ENCODE measurements around the gene RGS12.

Gene RGS12

DNA sequence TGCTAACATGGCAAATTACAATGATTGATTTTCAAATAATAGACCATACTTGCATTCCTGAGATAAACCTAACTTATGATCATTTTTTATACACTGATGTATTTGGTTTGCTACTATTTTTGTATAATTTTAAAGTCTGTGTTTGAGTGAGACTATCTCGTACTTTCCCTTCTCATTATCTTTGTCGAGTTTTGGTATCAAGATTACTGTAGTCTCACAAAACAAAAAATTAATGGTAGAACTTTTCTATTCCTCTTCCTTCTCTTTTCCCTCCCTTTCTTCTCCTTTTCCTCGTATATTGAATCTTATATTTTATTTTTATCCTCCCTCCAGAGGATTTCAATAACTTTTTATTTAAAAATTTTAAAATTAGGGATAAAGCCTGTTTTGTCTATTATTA, 41.5 kb downstream of the RGS12 start:
- DNase-seq (ENCODE audit: low read depth) = no peak
- no peak overlapping the region for H3K4me3 ChIP-seq (ENCODE audit: control insufficient read depth, low read depth, low read length)
- TF ChIP-seq, protein P1, sequence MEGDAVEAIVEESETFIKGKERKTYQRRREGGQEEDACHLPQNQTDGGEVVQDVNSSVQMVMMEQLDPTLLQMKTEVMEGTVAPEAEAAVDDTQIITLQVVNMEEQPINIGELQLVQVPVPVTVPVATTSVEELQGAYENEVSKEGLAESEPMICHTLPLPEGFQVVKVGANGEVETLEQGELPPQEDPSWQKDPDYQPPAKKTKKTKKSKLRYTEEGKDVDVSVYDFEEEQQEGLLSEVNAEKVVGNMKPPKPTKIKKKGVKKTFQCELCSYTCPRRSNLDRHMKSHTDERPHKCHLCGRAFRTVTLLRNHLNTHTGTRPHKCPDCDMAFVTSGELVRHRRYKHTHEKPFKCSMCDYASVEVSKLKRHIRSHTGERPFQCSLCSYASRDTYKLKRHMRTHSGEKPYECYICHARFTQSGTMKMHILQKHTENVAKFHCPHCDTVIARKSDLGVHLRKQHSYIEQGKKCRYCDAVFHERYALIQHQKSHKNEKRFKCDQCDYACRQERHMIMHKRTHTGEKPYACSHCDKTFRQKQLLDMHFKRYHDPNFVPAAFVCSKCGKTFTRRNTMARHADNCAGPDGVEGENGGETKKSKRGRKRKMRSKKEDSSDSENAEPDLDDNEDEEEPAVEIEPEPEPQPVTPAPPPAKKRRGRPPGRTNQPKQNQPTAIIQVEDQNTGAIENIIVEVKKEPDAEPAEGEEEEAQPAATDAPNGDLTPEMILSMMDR (conservative IDR thresholded peaks at IDR 0.05; ENCODE audit: control insufficient read depth, insufficient read depth, low read depth, low read length) = no peak

DNA sequence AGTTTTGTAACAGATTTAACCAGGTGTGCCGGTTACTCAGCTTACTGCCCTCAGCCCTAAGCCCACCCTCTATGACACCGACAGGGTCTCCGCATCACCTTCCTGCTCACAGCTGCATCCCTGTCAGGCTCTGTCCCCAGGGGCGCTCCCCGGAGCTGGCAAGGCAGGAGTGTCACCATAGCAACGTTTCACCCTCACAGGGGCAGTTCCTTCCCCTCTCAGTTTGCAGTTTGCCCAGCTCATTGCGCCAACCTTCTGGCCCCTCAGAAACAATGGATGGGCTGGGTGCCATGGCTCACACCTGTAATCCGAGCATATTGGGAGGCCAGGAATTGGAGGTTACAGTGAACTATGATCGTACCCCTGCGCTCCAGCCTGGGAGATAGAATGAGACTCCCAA, 42.6 kb downstream of the RGS12 start:
- TF ChIP-seq, protein P1 (conservative IDR thresholded peaks at IDR 0.05; ENCODE audit: control insufficient read depth, insufficient read depth, low read depth, low read length) = no peak
- no peak overlapping the region for H3K4me3 ChIP-seq (ENCODE audit: control insufficient read depth, low read depth, low read length)
- DNase-seq (ENCODE audit: low read depth) = no peak

DNA sequence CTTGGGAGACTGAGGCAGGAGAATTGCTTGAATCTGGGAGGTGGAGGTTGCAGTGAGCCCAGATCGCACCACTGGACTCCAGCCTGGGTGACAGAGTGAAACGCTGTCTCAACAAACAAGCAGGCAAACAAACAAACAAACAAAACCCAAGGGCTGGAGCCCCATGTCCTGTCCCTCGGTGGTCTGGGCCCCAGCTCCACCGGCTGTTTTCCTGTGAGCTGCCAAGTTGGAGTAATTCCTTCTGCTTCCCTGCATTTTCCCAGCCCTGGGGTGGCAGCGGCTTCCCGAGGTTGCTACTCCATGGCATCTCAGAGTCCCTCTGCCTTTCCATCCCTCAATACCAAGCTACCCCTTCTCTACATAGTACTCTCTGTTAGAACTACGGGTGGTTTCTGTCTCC, 43.2 kb downstream of the RGS12 start:
- no peak overlapping the region for H3K4me3 ChIP-seq (ENCODE audit: control insufficient read depth, low read depth, low read length)
- DNase-seq (ENCODE audit: low read depth) = no peak
- TF ChIP-seq, protein P1 (conservative IDR thresholded peaks at IDR 0.05; ENCODE audit: control insufficient read depth, insufficient read depth, low read depth, low read length) = no peak

DNA sequence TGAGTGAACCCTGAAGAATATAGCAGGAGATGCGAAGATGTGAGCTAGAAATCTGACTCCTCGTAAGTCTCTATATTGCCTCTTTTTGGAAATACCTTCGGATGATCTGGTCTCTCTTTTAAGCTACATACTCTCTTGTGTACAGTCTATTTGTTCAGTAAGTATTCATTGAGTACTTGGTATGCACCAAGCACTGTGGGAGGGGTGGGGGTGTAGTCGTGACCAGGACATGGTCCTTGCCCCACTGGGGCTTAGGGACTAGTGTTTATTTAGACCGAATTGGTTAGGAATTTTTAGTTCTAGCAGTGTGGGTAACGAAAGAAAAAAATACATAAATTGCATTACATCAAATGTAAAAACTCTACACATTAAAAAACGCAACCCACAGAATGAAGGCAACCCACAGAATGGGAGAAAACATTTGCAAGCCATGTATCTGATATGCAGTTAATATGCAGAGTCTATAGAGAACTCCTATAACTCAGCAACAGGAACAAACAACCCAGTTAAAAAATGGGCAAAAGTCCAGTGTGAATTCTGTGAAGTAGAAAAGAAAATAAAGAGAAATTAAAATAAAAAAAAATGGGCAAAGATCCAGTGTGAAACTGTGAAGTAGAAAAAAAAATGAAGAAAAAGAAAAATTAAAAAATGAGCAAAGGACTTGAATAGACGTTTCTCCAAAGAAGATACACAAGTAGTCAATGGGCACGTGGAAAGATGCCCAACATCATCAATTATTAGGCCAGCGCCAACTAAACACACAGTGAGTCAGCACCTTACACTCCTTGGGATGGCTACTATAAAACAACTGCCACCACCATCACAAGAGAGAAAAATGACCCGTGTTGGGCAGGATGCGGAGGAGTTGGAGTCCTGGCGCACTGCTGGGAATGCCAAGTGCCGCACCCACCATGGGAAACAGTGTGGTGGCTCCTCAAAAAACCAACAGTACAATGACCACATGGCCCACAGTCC, 43.8 kb downstream of the RGS12 start:
- H3K4me3 ChIP-seq (ENCODE audit: control insufficient read depth, low read depth, low read length) = no peak overlapping the region
- TF ChIP-seq, protein P1 (conservative IDR thresholded peaks at IDR 0.05; ENCODE audit: control insufficient read depth, insufficient read depth, low read depth, low read length) = no peak

DNA sequence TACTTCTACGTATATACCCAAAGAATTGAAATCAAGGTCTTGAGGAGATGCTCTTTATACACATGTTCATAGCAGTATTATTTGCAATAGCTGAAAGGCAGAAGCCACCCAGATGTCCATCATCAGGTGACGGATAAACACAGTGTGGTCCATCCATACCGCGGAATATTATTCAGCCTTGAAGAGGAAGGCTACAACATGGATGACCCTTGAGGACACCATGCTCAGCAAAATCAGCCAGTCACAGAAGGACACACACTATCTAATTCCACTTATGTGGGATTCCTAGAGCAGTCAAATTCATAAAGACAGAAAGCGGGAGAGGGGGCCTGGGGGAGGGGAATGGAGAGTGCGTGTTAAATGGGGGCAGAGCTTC, 44.5 kb downstream of the RGS12 start:
- H3K4me3 ChIP-seq (ENCODE audit: control insufficient read depth, low read depth, low read length) = no peak overlapping the region
- TF ChIP-seq, protein P1 (conservative IDR thresholded peaks at IDR 0.05; ENCODE audit: control insufficient read depth, insufficient read depth, low read depth, low read length) = no peak
- DNase-seq (ENCODE audit: low read depth) = no peak

More for the DNA sequence above, 43.8 kb downstream of the RGS12 start:
- peak; percentile 4 for DNase-seq (ENCODE audit: low read depth)

DNA sequence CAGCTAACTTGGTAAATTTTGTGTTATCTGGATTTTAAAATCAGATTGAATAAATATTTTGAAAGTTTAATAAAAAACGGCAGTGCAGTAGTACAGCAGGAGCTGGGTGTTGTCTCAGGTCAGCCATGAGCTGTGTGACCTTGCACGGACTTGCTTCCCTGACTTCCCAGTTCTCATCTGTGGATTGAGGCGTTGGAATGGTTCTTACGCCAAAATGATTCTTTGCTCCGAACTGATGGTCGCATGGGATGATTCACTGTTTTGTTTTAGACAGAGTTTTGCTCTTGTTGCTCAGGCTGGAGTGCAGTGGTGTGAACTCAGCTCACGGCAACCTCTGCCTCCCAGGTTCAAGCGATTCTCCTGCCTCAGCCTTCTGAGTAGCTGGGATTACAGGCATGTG, 45.0 kb downstream of the RGS12 start:
- TF ChIP-seq, protein P1 (conservative IDR thresholded peaks at IDR 0.05; ENCODE audit: control insufficient read depth, insufficient read depth, low read depth, low read length) = no peak
- no peak overlapping the region for H3K4me3 ChIP-seq (ENCODE audit: control insufficient read depth, low read depth, low read length)
- DNase-seq (ENCODE audit: low read depth) = no peak
